GM19463 (cell line): ENCODE results near the gene GPT2.
"Not testable (repeated sequence)": the region's sequence is repeated elsewhere in the genome, so short reads cannot be mapped to it uniquely, and the experiment has no call there.

ENCODE experiments used
- ATAC-seq: cut with Tn5 transposase; IDR thresholded peaks from one replicate; pipeline ENCODE4 v1.9.1; 2021; ENCODE audit warnings: mild to moderate bottlenecking, moderate library complexity; ENCODE audit not compliant: unreplicated experiment

GPT2 gene

DNA sequence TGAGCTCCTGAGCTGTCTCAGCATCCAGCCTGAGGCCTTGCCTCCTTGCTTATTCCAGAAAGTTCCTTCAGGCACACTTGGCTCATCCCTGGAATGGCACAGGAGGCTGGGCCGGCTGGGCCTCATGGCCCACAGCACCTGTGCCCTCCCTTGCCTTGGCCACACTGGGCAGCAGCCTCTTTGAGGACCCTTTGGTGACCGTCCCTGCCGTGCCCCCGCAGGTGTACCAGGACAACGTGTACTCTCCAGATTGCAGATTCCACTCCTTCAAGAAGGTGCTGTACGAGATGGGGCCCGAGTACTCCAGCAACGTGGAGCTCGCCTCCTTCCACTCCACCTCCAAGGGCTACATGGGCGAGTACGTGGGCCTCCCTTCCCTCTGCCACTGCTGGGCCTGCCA, 34.2 kb downstream of the GPT2 start:
- ATAC-seq: no peak

DNA sequence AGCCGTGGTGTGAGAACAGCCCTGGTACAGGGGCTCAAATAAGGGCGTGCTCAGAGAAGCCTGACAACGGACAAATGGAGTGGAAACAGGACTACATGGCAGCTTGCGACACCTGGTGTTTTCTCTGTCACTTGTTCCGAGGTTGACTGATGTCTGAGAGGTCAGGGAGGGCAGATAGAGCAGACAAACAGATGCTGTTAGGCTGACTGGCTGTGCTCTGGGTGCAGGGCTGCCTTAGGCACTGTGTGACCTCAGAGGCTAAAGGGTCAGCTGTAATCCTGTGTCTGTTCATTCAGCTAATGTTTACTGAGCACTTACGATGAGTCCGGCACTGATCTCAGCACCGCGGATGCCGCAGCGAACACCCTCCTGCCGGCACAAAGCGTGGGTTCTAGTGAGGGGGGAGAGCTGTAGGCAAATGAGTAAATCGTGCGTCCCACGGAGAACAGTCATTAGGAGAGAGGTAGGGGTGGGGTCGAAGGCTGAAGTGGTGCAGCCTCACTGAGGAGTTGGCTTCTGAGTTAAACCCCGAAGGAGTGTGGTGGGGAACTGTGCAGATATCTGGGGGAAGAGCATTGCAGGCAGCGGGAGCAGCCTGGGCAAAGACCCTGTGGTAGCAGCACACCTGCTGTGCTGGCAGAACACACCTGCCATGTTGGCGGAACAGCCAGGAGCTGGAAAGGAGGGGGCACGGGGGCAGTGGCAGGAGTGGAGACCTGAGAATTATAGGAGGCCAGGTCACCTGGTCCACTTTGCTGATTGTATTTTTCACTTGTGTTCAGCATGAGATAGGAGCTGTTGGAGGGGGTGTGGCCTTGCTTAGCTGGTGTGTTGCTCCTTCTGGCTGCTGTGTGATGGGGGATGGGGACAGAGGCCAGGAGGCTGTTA, 35.0 kb downstream of the GPT2 start:
- ATAC-seq: peak; percentile 89

DNA sequence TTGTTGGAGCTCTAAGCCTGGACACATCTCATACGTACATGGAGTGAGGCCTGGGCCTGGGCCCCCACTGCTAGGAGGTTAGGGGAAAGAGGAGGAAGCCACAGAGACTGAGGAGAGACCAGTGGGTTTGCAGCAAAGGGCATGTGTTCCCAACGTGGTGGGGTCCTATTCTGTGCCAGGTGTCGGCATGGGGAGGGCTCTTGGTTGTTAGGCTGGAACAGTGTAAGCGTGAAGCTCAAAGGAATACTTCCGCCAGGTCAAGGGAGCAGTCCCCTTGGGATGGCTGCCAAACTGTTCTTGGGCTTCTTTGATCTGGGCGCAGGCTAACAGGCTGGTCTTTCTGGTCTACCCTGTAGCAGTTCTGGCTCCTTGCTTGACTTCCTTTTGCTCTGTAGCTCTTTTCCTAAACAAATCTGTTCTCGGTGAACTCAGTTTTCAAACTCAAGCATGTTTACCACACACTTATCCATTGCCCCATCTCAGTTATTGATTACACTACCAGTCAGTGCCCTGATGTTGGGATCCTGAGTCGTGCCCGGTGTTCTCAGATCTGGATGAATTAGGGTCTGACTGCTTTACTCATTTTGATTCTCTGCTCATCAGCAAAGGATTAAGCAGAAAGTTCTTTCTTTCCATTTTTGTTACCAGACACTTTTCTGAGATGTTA, 36.4 kb downstream of the GPT2 start:
- no peak for ATAC-seq

DNA sequence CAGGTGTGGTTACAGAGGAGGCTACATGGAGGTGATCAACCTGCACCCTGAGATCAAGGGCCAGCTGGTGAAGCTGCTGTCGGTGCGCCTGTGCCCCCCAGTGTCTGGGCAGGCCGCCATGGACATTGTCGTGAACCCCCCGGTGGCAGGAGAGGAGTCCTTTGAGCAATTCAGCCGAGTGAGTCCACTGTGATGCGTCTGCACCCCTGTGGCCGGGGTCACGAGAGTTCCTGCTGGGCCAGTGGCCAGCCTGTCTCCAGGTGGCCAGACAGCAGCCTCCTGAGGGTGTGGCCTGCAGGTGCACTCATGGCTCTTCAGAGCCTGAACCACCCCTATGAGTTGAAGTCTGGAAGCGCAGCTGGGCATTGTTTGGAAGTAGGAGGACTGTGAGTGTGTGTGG, 38.1 kb downstream of the GPT2 start:
- no peak for ATAC-seq

DNA sequence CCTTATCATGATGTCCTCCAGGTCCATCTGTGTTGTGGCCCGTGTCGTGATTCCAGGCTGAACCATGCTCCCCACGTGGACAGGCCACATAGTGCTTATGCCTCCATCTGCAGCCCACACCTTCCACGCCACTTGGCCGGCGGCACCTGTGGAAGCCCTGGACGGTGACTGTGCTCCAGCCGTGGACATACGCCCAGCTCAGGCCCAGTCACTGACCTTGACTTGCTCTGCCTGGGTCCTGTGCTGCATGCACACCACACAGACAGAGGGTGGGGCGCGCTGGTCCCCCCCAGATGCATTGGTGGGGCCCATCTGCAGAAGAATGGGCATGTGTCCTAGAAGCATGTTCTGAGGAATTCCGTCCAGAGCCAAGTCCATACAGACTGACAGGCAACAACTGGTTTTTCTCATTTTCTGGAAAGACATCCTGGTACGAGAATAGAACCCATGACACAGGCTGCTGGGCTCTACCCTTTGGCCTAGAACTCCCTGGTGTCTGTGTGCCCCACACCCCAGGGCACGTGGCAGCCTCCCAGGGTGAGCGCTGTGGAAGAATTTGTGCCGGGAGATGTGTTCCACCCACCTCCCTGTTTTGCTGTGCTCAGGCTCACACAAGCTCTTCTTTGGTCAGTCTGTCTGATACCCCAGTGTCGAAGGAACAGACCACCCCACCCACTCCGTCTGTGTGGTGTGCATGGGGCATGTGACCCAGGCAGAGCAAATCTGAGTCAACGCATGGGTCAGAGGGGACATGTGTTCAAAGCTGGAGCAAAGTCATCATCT, 39.5 kb downstream of the GPT2 start:
- no peak for ATAC-seq

DNA sequence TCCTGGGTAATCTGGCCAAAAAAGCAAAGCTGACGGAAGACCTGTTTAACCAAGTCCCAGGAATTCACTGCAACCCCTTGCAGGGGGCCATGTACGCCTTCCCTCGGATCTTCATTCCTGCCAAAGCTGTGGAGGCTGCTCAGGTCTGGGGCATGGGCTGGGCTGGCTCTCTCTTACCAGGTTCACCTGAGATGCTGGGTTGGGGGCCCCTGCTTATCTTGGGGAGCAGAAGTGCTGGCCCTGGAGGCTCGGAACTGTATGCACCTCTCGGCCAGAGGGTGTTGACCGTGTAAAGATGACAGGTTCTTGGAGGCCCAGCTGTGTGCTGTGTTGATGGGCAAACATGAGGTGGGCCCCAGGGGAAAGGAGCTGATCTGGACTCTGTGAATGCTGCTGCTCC, 40.2 kb downstream of the GPT2 start:
- ATAC-seq: no peak

DNA sequence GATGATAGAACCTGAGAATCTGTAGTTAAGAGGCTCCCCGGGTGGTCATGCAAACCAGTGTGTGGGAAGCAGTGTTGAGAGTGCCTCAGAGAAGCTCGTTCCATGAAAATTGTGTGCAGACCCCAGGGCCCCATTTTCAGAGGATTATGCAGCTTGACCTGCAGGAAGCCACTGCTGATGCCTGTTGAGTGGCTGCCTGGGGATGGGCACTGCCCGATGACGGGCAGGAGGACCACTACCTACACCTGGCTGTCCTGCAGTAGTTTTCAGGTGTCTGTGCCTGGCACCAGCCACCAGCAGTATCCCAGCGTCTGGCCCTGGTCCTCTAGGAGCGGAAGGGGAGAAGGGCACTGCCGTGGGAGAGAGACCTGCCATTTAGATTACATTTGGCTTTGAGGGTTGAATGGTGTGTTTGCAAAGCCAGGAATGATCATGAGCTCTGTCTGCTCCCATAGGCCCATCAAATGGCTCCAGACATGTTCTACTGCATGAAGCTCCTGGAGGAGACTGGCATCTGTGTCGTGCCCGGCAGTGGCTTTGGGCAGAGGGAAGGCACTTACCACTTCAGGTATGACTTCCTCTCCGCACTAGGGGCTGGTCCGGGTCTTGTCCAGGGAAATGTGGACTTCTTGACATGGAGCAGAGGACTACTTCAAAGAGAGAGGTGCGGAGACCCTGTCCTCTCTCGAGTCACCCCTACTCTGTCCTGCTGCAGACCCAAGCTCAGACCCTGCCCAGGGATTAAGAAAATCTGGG, 42.5 kb downstream of the GPT2 start:
- no peak for ATAC-seq

DNA sequence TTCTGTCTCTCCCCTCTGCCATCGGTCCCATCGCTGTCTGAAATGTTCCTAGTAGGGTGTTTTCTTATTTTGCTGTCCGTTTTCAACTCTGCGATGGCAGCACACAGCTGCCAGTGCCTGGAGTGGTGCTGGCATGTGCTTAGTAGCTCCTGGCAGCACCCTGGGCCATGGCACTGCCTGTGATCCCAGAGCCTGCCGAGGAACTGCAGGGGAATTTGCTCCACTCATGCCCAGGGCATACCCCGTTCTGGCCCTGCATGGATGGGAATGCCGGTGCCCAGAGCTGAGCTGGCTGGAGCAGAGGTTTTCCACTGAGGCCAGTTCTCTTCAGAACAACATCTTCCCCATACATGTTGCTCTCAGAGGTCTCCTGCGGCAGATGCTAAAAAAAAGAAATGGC, 43.1 kb downstream of the GPT2 start:
- no peak for ATAC-seq

DNA sequence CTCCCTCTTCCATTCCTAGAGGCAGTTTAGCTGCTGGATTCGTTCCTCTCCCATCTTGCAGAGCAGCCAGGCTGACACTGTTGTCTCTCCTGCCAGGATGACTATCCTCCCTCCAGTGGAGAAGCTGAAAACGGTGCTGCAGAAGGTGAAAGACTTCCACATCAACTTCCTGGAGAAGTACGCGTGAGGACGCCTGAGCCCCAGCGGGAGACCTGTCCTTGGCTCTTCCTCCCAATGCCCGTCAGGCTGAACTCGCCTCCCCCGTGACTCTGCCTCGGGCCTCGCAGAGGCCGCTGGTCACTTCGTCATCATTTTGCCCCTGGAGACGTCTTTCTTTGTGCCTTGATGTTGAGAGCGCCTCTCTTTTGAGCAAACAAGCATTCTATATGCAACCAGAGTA, 44.6 kb downstream of the GPT2 start:
- ATAC-seq: no peak

DNA sequence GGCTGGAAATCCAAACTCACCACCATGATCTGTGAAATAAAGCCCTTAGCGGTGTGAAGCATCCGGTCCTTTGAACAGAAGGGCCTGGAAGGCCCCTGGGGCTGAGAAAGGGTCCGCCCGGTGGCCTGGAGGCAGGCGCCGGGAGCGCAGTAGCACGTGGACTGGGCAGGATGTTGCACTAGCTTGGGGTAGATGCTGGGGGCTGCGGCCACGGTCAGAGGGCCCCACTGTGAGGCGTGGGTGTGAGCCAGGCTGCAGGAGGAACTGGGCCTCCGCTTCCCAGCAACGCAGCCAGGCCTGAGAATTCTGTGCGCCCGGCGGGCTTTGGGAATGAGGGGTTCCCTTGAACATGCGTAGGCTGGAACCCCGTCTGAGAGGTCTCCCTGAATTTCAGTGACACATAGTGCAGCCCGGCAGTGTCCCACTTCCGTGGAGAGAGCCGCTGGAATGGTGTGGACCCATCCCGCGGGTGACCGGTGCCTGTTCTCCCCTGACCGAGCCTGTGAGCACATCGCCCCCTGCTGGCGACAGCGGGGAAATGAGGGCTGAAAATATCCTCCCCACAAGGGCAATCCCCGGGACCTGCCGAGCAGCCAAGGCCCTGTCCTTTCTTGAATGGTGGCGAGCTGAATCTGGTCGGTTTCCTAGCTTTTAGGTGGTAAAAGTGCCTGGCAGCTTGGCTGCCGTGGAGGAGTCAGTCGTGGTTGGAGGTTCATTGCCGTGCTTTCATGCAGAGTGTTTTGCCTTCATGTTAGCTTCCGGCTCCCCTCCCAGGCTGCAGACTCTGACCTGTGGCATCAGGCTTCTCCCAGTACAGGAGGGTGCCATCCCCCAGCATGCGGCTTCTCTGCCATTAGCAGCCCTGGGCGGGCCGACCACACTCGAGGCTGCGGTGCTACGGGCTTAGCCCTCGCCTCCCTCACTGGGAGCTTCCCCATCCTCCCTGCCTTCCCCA, 45.5 kb downstream of the GPT2 start:
- ATAC-seq: peak; percentile 91

DNA sequence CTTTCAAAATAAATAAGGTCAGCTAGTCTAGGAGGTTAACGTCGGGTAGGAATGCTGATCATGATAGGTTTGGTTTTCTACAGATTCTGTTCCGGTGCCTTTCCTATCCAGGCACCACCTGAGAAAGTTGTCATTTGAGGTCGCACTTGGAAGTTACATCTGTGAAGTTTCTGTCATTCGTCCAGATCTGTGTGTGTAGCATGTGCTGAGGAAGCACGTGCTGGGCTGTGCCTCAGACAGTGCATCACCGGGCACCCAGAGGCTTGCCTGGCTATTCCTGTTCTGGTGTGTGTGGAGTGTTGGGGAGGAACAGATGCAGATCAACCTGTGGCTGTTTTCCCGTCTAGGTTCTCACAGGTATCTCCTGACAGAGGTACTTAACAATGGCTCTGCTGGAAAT, 46.7 kb downstream of the GPT2 start:
- ATAC-seq: no peak

DNA sequence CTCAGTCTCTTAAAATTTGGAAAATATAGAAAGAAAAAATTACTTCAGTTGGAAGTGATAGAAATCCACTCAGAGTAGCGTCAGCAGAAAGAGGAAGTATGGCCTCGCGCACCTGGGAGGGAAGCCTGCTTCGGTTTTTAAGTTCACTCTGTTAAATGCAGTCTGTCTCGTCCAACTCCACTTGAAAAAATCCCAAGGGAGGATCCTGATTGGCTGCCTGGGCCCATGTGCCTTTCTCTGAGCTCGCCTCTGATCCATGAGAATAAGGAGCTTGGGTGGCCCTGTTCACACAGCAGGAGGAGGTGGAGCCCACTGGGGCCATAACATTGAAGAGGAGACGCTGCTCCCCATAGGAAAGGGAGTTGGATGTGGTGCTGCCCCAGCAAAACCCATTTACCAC, 48.6 kb downstream of the GPT2 start:
- no peak for ATAC-seq

DNA sequence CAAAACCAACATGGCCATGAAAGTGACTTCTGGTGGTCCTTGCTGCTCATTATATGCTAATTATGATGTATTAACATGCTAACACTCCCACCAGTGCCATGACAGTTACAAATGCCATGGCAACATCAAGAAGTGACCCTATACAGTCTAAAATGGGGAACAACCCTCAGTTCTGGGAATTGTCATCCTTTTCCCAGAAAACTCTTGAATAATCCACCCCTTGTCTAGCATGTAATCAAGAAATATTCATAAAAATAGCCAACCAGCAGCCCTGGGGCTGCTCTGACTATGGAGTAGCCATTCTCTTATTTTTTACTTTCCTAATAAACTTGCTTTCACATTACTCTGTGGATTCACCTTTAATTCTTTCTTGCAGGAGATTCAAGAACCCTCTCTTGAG, 53.4 kb downstream of the GPT2 start:
- no peak for ATAC-seq

DNA sequence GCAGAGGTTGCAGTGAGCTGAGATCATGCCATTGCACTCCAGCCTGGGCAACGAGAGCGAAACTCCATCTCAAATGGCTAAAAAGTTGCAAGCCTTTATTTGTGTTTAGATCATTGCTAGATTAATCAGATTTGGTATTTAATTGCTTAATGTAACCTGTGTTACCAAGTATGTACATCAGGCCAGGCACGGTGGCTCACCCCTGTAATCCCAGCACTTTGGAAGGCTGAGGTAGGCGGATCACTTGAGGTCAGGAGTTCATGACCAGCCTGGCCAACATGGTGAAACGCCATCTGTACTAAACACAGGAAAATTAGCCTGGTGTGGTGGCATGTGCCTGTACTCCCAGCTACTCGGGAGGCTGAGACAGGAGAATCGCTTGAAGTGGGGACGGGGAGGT, 60.6 kb downstream of the GPT2 start:
- ATAC-seq: not testable (repeated sequence)

DNA sequence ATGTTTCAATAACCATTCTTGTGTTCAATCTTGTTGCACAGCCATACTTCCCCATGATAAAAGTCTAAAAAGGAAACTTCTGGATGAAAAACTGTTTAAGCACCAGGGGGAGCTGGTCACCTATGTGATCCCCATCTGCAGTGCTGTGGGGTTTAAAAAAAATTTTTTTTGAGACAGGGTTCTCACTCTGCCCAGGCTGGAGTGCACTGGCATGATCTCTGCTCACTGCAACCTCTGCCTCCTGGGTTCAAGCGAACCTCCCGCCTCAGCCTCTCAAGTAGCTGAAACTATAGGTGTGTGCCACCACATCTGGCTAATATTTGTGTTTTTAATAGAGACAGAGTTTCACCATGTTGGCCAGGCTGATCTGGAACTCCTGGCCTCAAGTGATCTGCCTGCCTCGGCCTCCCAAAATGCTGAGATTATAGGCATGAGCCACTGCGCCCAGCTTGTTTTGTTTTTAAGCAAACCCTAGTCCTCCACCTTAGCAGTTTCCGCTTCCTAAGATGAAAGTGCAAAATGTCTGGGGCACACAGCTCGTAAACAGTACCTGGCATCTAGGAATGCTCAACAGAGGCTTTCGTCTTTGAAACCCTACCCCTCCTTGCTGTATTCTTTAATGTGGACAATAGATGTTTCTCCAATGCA, 63.9 kb downstream of the GPT2 start:
- ATAC-seq: peak; percentile 62

DNA sequence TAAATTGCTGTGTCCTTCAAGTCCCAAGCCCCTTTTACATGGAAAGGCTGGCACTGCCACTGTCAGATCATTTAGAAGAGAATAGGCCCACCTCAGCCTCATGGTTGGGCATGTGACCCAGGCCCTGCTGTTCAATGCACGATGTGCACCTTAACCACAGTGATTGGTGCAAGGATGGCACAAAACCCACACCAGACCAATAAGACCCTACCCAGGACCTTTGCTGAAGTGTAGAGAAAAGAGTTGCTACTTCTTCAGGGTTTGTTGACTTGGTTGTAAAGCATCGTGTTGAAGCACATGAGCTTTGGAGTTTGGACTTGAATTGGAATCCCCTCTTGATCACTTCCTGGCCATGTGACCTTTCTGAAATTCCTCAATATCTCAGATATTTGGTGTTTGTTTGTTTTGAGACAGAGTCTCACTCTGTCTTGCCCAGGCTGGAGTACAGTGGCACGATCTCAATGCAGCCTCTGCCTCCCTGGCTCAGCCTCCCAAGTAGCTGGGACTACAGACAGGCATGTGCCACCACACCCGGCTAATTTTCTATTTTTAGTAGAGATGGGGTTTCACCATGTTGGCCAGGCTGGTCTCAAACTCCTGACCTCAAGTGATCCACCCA, 64.5 kb downstream of the GPT2 start:
- ATAC-seq: no peak

DNA sequence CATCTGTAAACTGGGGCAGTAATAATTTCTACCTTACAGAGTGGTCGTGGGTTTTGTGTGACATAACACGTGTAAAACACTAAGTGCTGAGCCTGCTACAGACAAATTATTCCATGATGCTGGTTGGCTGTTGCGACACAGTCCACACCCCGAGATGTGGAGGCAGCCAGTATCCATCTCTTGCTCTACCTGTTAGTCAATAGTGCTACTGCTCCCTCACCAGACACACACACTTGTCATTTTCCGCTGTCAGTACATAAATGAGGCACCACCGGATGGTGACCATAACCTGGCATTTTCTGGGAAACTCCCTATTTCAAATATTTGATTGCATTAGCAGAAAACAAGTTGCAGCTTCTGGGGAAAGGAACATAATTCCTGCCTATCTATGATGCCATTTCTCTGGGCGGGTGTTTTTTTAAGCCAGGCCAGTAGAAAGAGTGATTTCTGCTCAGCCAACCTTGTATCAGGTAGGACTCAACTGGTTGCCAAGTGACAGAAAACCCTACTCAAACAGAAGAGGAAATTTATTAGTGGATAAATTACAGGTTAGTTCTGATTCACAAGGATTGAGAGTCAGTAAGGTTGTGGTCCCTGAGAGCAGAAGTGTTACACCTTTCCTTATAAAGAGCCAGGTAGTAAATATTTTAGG, 65.2 kb downstream of the GPT2 start:
- ATAC-seq: no peak

DNA sequence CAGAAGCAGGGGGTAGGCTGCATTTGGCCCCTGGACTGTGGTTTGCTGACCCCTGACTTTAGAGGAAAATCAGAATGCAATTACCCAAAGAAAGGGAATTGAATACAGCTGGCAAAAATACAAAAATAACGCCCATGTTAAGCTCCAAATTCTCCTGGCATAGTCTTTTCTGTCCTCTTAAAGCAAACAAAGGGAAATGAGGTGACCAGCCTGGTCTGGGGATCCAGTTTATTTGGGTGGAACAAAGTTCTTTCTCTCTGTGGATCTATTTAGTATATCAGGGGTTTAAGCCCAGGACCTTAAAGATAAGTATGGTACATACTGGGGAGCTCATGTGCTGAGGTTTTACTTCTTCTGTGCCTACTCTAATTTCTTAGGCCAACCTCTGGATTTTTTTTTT, 65.8 kb downstream of the GPT2 start:
- ATAC-seq: no peak
